HG03342 (cell line): ENCODE measurements around the gene HLA-A.

Source experiments
- ATAC-seq: cut with Tn5 transposase; IDR thresholded peaks from one replicate; pipeline ENCODE4 v1.9.1; 2021; ENCODE audit warnings: mild to moderate bottlenecking, moderate library complexity; ENCODE audit not compliant: unreplicated experiment

Gene HLA-A

DNA sequence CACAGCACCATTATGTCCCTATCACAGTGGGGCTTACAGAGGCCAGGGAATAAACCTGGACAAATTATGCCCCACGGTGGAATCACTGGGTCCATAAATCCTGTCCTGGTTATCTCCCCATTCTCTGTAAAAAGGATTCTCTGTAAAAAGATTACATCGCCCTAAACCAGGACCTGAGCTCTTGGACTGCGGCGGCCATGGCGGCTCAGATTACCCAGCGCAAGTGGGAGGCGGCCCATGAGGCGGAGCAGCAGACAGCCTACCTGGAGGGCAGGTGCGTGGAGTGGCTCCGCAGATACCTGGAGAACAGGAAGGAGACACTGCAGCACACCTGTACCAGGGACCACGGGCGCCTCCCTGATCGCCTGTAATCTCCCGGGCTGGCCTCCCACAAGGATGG is 8.4 kb upstream of the HLA-A start:
- ATAC-seq = no peak

DNA sequence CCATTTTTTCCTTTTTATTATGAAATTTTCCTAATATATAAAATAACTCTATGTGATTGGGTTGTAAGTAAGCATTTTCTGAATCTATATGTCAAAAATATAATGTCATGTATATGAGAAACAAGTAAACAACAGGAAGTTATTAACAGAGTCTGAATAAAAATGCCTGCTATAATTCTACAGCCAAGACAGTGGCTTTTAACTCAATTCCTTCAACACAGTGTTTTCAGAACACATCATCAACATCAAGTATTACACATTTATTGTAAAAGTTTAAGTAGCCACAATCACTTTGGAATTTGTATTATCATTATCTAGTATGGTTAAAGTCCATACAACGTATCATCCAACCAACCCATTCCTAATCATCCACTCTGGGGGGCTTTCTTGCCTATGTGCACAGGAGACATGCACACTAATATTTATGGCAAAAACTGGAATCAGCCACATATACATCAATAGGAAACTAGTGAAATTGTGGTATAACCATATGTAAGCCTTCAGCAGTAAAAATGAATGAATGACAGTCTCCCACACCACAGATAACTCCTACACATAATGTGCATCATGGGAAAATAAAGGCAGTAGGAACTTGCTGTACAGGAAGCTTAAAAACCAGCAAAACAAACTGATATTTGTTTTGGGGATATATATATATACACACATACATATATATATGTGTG is 6.9 kb upstream of the HLA-A start:
- no peak for ATAC-seq

DNA sequence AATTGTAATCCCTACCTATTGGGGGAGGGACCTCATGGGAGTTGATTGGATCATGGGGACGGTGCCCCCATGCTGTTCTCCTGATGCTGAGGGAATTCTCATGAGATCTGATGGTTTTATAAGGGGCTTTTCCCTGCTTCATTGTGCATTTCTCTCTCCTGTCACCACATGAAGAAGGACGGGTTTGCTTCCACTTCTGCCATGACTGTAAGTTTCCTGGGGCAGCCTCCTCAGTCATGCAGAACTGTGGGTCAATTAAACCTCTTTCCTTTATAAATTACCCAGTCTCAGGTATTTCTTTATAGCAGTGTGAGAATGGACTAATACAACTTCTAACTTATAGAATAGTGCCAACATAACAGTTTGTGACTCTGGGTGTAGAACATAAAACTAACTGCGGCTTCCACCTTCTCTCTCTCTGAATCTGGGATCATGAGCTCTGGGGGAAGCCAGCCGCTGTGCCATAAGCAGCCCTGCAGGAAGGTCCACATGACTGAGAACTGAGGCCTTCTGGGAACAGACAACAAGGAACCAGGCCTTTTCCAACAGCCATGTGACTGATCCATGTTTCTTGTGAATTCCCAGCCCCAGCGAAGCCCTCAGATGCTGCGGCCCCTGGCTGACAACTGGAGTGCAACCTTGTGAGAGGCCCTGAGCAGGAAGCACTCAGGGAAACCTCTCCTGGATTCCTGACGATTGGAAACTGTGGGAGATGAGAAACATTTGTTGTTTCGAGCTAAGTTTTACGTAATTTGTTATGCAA is 3.4 kb upstream of the HLA-A start:
- ATAC-seq = no peak

DNA sequence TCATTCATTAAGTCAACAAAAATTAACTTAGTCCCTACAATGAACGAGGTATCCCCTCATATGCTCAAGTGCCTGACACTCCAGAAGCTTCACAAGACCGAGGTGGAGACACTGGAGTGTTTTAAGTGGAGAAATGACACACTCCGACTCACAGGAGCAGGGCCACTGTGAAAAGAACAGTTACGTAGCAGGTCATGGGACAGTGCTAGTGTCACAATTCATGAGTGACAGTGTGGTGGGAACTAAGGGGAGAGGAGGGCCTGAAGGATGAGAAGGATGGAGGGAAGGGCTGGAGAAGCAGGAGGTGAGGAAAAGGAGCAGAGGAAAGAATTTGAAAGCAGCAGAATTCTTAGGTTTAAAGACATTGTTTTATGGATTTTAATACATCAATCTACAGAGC is 1.3 kb upstream of the HLA-A start:
- ATAC-seq = no peak

- ATAC-seq = no peak
Observed at GRCh38 chr6:29941471-29941870, 861 bp upstream of the HLA-A start.

GRCh38 chr6:29941916-29942274 is 437 bp upstream of the HLA-A start:
- ATAC-seq = no peak

- ATAC-seq = no peak
Observed at GRCh38 chr6:29943053-29943966, 978 bp downstream of the HLA-A start.

GRCh38 chr6:29945281-29945820 is 3.0 kb downstream of the HLA-A start:
- no peak for ATAC-seq

DNA sequence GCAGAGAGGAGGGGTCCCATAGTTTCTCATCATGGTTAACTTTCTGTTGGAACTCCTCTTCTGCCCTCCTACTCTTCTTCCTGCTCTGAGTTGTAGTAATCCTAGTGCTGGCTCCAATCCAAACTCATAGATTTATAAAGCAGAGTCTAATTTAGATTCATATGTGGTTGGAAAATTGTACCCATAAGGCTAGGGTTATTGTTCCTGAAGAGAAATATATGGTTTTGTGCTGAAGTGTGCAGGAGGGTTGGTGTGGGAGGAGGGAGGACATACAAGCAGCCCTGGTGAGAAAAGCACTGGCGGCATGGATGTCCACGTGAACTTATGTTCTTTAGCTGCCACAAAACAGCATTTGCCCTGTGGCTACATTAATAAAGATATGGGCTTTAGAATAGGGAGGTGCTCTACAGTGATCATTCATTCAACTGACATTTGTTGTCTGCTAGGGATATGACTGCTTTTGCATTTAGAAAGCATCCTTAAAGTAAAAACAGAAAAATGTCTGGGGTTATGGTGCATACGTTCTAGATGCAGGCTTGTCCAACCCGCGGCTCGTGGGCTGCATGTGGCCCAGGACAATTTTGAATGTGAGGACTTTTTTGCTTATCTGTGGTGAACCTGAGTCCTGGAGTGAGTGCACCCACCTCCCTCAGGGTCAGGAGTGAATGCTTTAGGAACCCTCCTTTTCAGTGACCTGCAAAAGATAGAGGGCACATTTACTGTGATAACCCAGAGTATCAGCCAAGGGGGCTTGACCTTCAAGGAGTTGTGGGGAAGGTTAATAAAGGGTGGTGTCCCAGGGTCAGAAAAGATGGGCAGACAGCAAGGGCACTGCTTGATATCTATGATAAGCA is 4.1 kb downstream of the HLA-A start:
- ATAC-seq = no peak

- ATAC-seq = no peak
Observed at GRCh38 chr6:29947077-29947980, 5.0 kb downstream of the HLA-A start.

GRCh38 chr6:29948277-29948676 is 5.9 kb downstream of the HLA-A start:
- no peak for ATAC-seq

DNA sequence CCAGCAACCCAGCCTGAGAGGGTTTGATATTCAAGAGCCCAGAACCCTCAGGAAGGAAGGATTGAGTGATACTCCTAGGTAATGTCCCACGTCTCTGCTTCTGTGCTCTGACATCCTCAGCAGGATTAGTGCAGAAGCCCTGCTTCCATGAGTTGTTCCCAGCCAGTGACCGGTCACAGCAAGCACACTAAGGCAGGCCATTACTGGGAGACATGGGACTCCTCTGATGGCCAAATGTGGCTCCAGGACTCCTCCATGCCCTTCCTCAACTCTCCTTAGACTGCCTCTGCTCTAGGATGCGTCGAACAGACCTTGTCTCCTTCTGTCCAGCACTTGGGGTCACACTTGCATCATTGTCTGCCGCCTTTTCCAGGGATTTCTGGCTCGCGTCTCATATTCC is 7.6 kb downstream of the HLA-A start:
- ATAC-seq = no peak

DNA sequence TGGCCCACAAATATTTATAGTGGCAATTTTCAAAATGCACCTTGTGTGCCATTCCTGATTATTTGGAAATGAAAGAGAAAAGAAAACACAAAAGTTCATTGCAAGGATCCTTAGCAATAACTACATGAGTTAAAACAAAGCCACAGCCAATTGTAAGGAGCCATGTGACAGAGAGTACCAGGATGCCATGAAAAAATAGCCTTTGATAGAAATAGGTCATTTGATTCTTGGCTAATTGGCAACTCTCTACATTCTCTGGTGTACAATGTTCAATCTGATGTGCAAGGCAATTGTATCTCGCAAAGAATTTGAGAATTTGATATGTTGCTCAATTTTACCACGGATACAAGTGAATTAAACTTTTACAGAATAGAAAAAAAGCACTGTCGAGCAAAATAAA is 9.6 kb downstream of the HLA-A start:
- no peak for ATAC-seq

GRCh38 chr6:29953001-29953441 is 10.7 kb downstream of the HLA-A start:
- no peak for ATAC-seq

GRCh38 chr6:29953686-29954085 is 11.4 kb downstream of the HLA-A start:
- no peak for ATAC-seq

DNA sequence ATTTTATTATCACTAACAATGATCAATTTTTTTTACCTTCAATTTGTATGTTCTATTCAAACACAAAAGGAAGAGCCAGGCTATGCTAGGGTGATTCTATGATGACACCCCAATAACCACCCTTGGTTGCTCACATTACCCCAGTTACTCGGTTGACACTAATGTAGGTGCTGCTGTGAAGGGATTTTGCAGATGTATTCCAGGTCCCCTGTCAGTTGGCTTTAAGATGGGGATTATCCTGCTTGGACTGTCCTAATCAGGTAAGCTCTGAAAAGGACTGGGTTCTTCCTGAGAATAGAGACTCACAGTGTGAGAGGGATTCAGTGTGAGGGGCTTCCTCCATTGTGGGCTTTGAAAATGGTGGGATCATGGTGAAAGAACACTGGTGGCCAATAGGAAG is 11.9 kb downstream of the HLA-A start:
- ATAC-seq = no peak

- ATAC-seq = no peak
Observed at GRCh38 chr6:29955783-29956182, 13.5 kb downstream of the HLA-A start.

GRCh38 chr6:29956518-29956917 is 14.2 kb downstream of the HLA-A start:
- no peak for ATAC-seq

DNA sequence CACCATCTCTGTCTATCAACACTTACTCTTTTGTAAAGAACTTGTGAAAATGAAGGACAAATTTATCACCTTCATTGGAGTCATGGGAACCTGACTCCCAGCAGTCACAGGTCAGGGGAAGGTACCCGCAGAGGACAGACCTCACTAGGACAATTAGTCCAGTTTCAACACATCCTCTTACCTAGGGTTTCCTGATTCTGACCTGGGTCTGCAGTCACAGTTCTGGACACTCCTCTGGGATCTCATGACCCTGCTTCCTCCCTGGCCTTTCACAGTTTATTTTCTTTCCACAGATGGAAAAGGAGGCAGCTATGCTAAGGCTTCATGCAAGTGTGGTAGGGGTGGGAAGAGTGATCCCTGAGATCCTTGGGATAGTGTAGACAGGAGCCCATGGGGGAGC is 15.7 kb downstream of the HLA-A start:
- ATAC-seq = no peak
